Ishikawa (cell line): ENCODE results near the gene ZNF687.

Experiments
- CREB1 ChIP-seq: IDR thresholded peaks from 2 replicates; pipeline ENCODE4 v1.6.1; 2012; ENCODE audit warnings: low read depth
- FOXM1 ChIP-seq: IDR thresholded peaks from 2 replicates; pipeline ENCODE4 v1.6.1; 2012; ENCODE audit warnings: low read depth, borderline replicate concordance
- TCF12 ChIP-seq: IDR thresholded peaks from 2 replicates; pipeline ENCODE4 v1.6.1; 2012; ENCODE audit warnings: low read depth
- USF1 ChIP-seq: IDR thresholded peaks from 2 replicates; pipeline ENCODE4 v1.6.1; 2012
- YY1 ChIP-seq: IDR thresholded peaks from 2 replicates; pipeline ENCODE4 v1.6.1; 2012; ENCODE audit warnings: low read depth
- TF ChIP-seq, protein P1 (sequence below): IDR thresholded peaks from 2 replicates; pipeline ENCODE4 v1.6.1; 2012; ENCODE audit warnings: low read depth, mild to moderate bottlenecking
- TF ChIP-seq, protein P2 (sequence below): IDR thresholded peaks from 2 replicates; pipeline ENCODE4 v1.6.1; 2012

DNA sequence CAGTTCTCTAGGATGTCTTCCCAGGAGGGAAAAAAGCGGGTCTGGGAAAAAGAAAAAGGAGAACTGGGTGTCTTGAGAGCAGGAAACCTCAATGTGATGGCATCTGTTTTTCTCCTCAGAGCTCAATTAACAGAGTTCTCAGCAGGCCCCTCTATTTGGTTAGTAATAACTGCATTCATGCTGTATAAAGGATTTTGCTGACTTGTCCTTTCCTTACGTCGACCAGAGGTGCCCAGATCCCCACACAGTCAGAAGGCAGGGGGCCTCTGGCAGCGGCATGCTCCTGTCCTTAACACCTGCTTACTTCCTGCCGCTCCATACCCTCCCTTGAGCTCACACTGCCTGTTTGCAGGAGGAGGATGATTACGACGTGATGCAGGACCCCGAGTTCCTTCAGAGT is 15.3 kb upstream of the ZNF687 start:
- TF ChIP-seq USF1 (no peak), TCF12 (no peak), YY1 (no peak), FOXM1 (no peak), CREB1 (no peak)
- TF ChIP-seq, protein P1, sequence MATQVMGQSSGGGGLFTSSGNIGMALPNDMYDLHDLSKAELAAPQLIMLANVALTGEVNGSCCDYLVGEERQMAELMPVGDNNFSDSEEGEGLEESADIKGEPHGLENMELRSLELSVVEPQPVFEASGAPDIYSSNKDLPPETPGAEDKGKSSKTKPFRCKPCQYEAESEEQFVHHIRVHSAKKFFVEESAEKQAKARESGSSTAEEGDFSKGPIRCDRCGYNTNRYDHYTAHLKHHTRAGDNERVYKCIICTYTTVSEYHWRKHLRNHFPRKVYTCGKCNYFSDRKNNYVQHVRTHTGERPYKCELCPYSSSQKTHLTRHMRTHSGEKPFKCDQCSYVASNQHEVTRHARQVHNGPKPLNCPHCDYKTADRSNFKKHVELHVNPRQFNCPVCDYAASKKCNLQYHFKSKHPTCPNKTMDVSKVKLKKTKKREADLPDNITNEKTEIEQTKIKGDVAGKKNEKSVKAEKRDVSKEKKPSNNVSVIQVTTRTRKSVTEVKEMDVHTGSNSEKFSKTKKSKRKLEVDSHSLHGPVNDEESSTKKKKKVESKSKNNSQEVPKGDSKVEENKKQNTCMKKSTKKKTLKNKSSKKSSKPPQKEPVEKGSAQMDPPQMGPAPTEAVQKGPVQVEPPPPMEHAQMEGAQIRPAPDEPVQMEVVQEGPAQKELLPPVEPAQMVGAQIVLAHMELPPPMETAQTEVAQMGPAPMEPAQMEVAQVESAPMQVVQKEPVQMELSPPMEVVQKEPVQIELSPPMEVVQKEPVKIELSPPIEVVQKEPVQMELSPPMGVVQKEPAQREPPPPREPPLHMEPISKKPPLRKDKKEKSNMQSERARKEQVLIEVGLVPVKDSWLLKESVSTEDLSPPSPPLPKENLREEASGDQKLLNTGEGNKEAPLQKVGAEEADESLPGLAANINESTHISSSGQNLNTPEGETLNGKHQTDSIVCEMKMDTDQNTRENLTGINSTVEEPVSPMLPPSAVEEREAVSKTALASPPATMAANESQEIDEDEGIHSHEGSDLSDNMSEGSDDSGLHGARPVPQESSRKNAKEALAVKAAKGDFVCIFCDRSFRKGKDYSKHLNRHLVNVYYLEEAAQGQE: no peak
- TF ChIP-seq, protein P2, sequence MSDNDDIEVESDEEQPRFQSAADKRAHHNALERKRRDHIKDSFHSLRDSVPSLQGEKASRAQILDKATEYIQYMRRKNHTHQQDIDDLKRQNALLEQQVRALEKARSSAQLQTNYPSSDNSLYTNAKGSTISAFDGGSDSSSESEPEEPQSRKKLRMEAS: no peak
